CD4-positive, alpha-beta T cell treated with Interleukin-6 for 4 hours (primary cell): Measurements from ENCODE around the gene IL4I1.
A peak's percentile ranks its signal among the peaks of the same experiment; 100 is the strongest.

Source experiments
- DNase-seq: peaks from one replicate; pipeline ENCODE4 v3.0.0-alpha.2; 2020; ENCODE audit warnings: mixed read lengths

Gene IL4I1

DNA sequence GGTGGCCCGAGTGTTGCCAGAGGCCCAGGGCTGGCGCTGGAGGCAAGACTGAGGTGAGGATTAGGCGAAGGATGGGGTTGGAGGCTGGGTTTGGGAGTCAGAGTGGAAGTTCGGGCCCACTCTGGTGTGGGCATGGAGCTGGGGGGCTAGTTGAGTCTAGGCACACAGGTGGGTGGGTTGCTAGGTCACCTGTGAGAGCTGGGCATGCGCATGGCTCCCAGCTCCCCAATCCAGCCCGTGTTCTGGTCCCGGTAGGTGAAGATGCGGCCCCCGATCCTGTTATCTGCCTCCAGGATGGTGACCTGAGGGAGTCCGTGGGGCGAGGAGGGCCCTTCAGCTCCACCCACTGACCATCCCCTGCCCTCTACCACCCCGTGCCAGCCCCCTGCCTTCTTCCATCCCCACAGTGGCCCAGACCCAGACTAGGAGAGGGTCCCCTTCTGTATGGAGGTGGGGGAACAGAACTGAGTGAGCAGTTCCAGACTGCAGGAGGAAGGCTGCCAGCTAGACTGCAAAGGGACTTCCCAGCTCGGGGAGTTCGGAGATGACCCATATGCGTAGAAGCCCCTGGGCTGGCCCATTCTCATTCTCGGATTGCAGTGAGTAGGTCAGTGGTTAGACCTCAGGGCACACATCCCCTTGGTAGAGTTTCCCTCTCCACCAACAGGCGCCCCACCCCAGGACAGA lies 1.7 kb downstream of the IL4I1 start:
- no peak for DNase-seq

DNA sequence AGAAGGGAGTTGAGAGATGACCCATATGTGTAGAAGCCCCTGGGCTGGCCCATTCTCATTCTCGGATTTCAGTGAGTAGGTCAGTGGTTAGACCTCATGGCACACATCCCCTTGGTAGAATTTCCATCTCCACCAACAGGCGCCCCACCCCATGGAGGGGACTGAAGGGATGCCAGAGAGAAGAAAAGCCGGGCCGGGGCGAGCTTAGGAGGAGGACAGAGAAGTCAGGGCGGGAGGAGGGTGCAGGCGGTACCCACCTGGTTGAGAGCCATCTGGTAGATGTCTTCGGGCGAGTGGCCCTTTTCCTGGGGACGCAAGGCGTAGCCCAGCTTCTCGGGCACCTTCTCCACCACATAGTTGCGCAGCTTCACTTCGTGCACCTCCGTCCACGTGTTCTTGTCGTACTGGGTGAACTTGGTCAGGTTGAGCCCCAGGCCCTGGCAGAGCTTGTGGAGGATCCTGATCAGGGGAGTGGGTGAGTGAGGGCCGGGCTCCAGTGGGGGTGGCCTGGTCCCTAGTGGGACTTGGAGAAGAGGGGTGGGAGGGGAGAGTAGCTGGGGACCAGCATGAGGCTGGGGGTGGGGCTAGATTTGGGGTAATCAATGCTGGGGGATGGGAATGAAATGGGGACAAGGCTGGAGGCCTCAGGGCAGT lies 2.5 kb downstream of the IL4I1 start:
- no peak for DNase-seq

DNA sequence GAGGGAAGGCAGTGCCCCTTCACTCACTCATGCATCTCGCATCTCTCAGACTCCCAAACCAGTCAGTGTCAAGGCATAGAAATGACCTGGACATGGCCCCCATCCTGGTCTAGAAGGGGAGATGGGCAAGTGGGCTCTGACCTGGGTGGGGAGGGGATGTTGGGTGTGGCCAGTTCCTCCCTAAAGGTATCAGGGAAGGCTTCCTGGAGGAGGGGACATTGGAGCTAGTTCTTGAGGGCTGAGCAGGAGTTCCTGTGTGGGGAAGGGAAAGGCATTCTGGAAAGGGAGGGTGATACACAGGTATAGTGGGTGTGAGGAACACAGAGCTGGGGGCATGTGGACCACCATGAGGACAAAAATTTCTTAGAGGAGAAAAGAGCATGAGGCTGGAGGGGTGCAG lies 4.0 kb downstream of the IL4I1 start:
- DNase-seq, result no peak

DNA sequence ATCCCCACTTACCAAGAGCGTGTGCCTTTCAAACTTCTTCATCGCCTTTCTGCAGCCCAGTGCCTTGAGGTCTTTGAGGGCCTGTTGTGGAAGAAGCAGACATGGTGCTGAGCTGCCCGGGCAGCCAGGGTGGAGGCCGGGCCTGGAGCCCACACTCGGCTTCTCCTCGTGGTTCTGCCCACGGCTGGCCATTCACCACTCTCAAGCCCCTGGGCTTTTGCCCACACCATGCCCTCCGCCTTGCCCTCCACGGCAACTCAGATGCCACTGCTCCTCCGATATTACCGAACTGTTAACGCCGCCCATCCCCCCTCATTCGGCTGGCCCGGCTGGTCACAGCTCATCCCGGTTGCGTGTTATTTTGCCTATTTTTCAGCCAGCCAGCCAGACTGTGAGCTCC lies 5.3 kb downstream of the IL4I1 start:
- no peak for DNase-seq

DNA sequence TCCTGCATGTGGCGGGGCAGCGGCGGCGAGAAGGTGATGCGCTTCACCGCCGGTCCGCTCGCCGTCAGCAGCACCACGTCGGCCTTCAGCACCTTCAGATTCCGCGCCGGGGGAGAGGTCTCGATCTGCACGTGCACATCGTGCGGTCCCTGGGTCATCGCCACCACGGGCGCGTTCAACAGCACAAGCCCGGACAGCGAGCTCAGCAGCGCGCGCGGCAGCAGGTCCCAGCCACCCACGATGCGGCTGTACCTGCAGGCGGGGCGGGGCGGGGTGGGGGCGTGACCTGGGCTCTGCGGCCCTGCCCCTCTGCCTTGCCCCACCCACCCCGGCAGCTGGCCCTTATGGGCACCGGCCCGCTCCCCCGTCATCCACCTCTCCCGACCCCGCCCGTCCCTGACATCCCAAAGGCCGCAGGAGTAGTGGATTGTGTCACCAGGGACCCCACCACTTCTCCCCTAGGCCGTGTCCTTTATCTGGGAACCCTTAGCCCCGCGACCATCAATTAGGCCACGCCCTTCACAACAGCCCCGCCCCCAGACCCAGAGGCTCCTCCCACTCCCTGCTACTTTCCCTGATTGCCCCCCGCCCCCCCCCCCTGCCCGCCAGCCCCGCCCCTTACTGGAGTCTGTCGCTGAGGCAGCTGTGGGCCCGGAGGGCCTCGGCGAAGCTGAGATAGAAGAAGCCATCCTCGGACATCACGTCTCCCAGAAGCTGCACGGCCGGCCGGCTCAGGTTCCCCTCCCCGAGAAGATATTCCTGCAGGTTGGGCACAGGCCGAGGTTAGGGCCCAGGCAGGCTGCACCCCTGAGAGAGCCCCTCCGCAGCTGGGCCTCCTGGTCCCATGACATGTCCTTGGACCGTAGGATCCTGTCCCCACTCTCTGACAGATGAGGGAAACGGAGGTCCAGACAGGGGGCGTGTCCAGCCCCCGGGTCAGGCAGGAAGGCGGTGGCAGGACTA lies 6.1 kb downstream of the IL4I1 start:
- peak; percentile 82 for DNase-seq

DNA sequence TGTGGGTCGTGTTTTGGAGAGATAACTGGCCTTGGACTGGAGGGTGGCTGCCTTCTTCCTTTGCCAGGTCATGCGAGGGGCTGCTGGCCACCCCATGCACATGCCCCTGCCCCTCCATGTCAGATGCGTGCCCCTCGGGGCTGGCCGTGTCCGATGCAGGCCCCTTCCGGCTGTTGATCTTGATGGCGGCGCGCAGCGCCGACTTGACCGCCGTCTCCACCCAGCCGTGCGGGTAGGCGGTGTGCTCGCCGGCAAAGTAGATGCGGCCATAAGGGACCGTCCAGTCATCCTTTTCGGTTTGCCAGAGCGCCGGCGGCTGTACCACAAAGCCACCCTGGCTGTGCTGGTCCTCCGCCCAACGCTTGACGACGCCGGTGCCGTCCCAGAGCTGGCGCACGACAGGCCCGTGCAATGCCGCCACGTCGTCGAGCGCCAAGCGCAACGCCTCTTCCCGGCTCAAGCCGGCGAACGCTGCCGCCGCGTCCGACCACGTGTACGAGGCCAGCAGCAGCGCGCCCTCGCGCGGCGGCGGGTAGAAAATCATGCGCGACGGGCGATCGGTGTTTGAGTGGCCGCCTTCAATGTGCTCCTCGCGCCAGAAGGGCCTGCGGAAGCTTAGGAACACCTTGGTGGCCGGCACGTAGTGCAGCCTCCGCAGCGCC lies 6.9 kb downstream of the IL4I1 start:
- peak; percentile 82 for DNase-seq

DNA sequence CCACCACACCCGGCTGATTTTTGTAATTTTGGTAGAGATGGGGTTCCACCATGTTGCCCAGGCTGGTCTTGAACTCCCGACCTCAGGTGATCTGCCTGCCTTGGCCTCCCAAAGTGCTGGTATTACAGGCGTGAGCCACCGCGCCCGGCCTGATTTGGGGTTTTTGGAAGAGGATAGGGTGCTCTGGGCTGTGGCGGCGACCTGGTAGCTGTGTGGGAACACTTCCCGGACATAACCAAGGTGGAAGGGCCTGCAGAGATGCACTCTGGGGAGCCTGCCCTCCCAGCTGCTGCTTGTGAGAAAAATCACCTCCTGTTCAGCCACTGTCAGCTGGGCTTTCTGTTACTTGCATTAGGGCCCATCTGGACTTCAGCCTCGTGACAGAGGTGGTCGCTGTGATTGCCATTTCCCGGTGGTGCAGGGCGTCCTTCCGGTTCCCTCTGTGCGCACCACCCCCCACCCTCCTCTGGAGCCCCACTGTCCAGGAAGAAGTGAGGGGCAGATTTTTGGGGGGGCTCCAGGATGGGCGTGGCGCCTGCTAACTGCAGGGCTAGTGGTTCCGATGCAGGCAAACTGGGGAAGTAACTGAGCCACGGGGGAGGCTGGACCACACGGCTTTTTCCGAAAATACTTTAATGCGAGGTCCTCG lies 7.5 kb downstream of the IL4I1 start:
- no peak for DNase-seq

DNA sequence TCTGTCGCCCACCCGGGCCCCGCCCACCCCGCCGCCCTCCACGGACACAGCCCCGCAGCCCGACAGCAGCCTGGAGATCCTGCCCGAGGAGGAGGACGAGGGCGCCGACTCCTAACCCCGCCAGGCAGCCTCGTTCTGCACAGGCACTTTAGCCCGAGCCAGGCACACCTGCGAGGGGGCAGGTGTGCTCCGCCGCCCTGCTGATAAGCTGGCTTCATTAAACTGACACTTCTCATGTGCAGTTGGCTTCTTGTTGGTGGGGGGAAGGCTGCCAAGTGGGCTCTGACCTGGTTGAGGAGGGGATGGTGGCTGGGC lies 8.2 kb downstream of the IL4I1 start:
- no peak for DNase-seq

DNA sequence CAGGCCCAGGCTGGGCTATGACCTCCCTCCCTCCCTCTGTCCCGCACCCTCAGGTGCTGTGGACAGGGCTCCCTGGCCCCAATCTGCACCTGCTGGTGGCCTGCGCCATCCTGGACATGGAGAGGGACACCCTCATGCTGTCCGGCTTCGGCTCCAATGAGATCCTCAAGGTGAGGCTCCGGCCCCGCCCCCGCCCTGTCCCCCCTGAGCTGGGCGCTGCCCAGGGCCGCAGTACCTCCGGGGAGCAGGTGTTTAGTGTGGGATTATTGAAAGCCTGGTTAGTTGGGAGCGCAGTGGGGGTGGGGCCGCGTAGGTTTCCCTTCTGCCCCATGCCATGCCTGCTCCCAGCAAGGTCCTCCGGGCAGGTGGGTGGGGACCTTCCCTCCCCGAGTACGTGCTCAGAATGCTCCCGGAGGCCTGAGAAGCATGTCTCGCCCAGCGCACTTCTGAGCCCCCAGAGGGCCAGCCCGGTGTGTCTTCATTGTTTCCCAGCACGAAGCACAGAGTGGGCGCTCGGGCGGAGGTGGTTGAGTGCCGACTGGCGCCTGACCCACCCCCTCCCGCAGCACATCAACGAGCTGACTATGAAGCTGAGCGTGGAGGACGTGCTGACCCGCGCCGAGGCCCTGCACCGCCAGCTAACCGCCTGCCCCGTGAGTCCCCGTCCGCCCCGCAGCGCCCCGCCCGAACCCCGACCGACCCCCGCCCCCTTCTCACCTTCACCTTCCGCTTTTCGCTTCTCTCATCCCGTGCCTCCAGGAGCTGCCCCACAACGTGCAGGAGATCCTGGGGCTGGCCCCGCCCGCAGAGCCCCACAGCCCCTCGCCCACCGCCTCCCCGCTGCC lies 8.8 kb downstream of the IL4I1 start:
- DNase-seq, result no peak

DNA sequence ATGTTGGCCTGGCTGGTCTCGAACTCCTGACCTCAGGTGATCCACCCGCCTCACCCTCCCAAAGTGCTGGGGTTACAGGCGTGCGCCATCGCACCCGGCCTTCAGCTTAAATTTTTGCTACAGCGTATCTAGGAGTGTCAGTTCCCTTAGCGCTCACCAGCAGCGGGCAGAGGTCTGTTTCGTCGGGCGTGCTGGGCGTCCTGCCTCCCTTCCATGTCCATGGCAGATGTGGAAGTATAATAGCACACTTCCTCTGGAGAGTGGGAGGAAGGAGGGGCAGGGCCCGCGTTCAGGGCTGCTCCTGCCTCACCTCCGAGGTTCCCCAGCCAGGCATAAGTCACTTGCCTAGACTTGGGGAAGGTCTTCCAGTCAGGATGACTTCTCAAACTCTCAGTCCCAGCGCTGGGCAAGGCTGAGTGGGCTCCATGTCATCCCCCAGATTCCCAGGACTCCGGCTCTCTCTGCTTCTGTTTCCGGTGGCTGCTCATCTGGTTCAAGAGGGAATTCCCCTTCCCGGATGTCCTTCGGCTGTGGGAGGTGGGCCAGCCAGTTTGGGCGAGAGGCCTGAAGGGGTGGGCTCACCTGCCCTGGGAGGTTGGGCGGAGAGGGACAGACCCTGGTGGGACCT lies 9.5 kb downstream of the IL4I1 start:
- no peak for DNase-seq

DNA sequence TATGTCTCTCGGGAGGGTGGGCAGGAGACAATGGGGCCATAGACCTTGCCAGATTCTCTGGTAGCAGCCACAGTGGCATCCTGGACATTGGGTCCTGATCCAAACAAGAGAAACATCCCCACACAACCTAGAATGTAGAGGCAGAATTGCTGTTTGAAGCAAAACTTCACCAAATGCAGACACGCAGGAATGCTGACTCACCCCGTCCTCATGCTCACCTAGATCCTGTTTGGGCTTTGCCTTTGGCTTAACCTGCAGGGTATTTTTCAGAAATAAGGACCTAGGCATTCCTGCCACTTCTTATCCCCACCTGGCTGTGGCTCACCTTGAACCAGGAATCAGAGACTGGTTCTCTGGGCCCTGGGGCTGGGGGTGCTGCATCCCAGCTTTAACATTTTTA lies 11.9 kb downstream of the IL4I1 start:
- no peak for DNase-seq

DNA sequence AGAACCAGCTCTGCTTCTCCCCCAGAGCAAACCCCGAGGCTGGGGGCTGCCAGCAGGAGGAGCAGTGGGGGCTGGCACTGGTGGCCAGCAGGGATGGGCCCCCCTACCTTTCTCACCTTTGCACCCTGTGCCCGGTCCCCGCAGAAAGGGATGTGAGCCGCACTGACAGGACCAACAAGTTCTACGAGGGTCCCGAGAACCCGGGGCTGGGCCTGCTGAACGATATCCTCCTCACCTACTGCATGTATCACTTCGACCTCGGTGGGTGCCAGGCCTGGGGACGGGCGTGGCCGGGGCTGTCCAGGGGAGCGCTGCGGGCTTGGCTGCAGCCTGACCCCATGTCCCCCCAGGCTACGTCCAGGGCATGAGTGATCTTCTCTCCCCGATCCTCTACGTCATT lies 12.6 kb downstream of the IL4I1 start:
- no peak for DNase-seq

DNA sequence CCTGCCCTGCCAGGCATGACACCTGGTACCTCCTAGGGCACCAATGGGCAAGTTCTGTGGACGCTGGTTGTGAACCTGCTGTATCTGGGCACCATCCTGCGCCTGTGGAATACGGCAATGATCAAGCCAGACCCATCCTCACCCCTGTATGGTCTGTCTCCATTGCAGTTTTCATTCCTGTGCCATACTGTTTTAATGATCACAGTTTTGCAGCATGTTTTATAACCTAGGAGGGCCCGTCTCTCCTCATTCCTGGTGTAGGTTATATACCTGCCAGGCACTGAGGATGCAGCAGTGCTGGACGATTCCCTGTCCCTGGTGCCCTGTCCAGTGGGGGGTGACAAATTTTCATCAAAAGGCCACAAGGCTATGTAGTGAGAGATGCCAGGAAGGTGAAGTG lies 13.6 kb downstream of the IL4I1 start:
- DNase-seq, result no peak

DNA sequence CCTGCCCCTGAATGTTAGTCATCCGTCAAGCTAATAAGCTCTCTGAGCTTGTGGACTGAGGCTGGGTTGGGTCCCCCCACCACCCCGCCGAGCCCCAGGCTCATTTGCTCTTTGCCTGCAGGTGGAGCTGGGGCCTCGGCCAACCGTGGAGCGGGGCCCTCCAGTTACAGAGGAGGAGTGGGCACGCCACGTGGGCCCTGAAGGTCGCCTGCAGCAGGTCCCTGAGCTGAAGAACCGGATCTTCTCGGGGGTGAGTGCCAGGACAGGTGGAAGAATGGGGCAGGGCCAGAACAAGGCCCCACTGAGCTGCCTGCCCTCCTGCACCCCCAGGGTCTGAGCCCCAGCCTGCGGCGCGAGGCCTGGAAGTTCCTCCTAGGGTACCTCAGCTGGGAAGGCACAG lies 14.0 kb downstream of the IL4I1 start:
- DNase-seq, result no peak

DNA sequence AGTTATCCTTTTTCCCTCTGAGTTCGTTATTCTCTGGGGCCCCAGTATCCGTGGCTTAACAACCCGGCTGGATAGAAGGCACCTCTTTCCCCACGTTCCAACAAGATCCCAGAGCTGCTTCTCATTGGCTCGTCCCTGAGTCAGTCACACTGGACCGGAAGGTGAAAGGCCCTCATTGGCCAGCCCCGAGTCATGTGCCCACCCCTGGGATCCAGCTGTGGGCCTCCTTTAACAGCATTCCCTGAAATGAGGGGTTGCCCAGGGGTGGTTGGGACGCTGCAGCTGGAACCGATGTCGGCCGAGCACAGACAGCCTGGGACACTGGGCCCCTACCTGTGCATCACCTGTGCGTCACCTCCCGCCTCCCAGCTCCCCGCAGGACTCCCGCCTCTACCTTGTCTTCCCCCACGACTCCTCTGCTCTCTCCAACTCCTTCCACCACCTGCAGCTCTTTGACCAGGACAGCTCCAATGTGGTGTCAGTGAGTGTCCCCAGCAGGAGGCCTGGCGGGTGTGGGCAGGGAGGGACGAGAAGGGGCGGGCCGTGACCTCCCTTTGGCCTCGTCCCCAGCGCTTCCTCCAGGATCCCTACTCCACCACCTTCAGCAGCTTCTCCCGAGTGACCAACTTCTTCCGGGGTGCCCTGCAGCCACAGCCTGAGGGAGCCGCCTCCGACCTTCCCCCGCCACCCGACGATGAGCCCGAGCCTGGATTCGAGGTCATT lies 14.9 kb downstream of the IL4I1 start:
- DNase-seq, result no peak

DNA sequence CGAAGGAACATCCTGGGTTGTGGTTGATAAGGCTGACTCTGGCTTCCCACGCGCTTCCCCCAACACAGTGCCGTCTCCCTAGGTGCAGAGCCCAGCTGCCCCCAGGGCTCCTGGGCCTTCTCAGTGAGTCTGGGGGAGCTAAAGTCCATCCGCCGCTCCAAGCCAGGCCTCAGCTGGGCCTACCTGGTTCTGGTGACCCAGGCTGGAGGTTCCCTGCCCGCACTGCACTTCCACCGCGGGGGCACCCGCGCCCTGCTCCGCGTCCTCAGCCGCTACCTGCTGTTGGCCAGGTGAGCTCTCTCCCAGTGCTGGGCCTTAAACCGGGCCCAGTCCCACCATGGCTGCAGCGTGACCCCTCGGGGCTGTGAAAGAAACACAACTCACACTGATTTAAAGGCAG lies 15.5 kb downstream of the IL4I1 start:
- DNase-seq, result no peak

DNA sequence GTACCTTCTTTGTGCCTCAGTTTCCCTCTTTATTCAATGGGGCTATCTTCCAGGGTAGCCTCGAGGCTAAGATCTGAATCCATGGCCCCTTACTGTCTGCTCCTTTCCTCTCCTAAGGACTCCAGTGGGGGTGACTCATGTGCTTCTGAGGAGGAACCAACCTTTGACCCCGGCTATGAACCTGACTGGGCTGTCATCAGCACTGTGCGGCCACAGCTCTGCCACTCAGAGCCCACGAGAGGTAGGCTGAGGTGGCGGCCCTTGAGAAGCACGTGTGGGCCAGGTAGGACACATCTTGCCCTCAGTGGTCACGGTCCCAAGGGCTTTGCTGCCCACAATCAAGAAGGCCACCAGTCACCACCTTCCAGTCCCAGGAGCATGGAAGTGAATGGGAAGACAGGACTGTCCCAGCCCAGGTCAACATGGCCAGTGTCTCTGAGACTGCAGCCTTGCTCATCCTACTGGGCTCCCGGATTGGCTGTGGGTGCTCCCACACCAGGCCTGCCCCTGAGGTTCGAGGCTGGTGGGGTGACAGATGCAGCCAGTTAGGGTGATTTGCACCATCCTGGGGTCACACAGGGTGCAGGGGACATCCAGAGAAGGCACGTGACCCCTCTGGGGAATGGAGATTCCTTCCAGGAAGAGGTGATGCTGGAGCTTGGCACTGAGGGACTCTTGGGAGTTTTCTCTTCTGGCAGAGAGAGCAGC lies 16.4 kb downstream of the IL4I1 start:
- DNase-seq, result no peak

DNA sequence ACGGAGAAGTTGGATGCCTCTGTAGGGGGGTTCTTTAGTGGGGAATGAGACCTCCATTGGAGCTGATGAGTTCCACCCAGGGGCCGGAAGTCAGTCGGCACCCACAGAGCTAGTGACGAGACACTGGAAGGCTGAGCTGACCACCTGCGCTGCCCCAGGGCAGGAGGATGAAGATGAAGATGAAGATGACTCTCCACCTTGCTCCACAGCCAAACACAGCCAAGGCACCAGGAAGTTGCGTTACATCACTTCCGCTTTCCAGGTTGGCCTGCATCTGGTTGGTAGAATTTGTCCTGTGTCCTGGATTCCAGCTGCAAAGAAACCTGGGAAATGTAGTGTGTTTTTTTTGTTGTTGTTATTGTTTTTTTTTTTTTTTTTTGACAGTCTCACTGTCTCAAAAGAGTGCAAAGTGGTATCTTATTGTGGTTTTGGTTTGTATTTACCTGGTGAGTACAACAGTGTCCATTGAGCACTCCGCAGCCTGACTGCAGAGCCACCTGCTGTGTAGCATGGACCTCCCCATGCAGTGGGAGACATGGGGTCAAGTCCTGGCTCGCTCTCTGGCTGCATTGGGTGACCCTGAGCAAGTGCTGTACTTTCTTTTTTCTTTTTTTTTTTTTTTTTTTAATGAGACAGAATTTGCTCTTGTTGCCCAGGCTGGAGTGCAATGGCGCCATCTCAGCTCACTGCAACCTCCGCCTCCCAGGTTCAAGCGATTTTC lies 17.3 kb downstream of the IL4I1 start:
- DNase-seq, result no peak

DNA sequence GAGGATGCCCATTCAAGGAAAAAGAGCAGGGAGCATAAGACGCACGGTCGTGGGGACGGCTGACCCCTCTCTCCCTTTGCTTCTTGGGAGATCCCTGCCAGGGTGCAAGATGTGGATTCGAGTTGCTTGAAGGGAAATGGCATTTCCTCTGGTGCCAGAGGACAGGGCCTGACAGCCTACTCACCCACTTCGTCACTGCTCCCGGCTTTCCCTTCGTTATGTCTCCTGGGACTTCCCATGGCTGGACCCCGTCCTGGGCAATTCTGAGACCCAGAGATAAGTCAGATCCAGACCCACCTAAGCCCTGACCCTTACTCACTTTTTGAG lies 18.0 kb downstream of the IL4I1 start:
- no peak for DNase-seq
